SK-N-DZ (cell line): ENCODE data around the gene POLA1. TPM values are rescaled to one million over a fixed set of nuclear protein-coding genes. Genes with fewer than 3 reads are reported as not detected.
"Not testable (repeated sequence)": the region's sequence is repeated elsewhere in the genome, so short reads cannot be mapped to it uniquely, and the experiment has no call there.

Experiments used
- DNase-seq: peaks from one replicate; pipeline ENCODE4 v3.0.0-alpha.2; 2015; ENCODE audit warnings: low spot score
- polyA plus RNA-seq, 2 experiments: library from polyadenylated mRNA; depleted of rRNA; stranded (reverse); fragments of >200 nt; gene quantifications; 2 replicates each; pipeline ENCODE4 v1.2.3, GENCODE V29; 2014

POLA1 gene
- polyA plus RNA-seq (2014; cell fraction: cytosol; rRNA removed), result 39.7 and 40.3 TPM in 2 replicates
- polyA plus RNA-seq (2014; cell fraction: nucleus; rRNA removed), result 20.2 TPM in 2 replicates

- DNase-seq, result peak; percentile 97
Observed at GRCh38 chrX:24693453-24694202, at the start of gene POLA1. Gene POLA1 (plus strand): TSS chrX:24693918. CDS start chrX:24693962, 44 bp downstream.

- DNase-seq, result no peak
Observed at GRCh38 chrX:24646006-24646405, 47.7 kb upstream of the POLA1 start.

- DNase-seq, result no peak
Observed at GRCh38 chrX:24646745-24647182, 47.0 kb upstream of the POLA1 start.

GRCh38 chrX:24647257-24648058, 46.3 kb upstream of the POLA1 start, which contains the start of gene PCYT1B:
Gene PCYT1B (minus strand): TSS chrX:24647347. CDS start chrX:24647105, 242 bp downstream.
- peak; percentile 89 for DNase-seq

GRCh38 chrX:24648495-24648894, 45.2 kb upstream of the POLA1 start:
- no peak for DNase-seq

GRCh38 chrX:24651783-24652182, 41.9 kb upstream of the POLA1 start:
- no peak for DNase-seq

- not testable (repeated sequence) for DNase-seq
Observed at GRCh38 chrX:24655679-24656078, 38.0 kb upstream of the POLA1 start.

GRCh38 chrX:24657671-24658386, 35.9 kb upstream of the POLA1 start:
- DNase-seq, result no peak

GRCh38 chrX:24658421-24658820, 35.3 kb upstream of the POLA1 start:
- DNase-seq, result peak; percentile 57

- DNase-seq, result no peak
Observed at GRCh38 chrX:24659106-24659505, 34.6 kb upstream of the POLA1 start.

GRCh38 chrX:24659646-24660045, 34.1 kb upstream of the POLA1 start:
- DNase-seq, result no peak

GRCh38 chrX:24661292-24661691, 32.4 kb upstream of the POLA1 start:
- DNase-seq, result no peak

GRCh38 chrX:24662352-24662751, 31.4 kb upstream of the POLA1 start:
- DNase-seq, result no peak

- no peak for DNase-seq
Observed at GRCh38 chrX:24668111-24668510, 25.6 kb upstream of the POLA1 start.

GRCh38 chrX:24672701-24673190, 21.0 kb upstream of the POLA1 start:
- DNase-seq, result no peak

- DNase-seq, result no peak
Observed at GRCh38 chrX:24673424-24673823, 20.3 kb upstream of the POLA1 start.

GRCh38 chrX:24676403-24677024, 17.2 kb upstream of the POLA1 start:
- DNase-seq, result no peak

GRCh38 chrX:24682739-24683432, 10.8 kb upstream of the POLA1 start:
- no peak for DNase-seq

- no peak for DNase-seq
Observed at GRCh38 chrX:24684048-24684447, 9.7 kb upstream of the POLA1 start.

GRCh38 chrX:24692305-24692704, 1.4 kb upstream of the POLA1 start:
- DNase-seq, result no peak

GRCh38 chrX:24694825-24695224, 1.1 kb downstream of the POLA1 start:
- DNase-seq, result no peak
